Astrocyte (in vitro differentiated cells and primary cell): ENCODE results near the gene NABP2. TPM values are rescaled to one million over a fixed set of nuclear protein-coding genes. Genes with fewer than 3 reads are reported as not detected.

Experiments used
- DNase-seq: peaks from one replicate; pipeline ENCODE4 v3.0.0-alpha.2; 2010; ENCODE audit warnings: low read depth
- FAIRE-seq: peaks from 2 replicates; lab custom pipeline; 2011; peaks lifted over from hg19 to GRCh38; lab: Jason Lieb, UNC
- H2AFZ ChIP-seq: 2 replicates; pipeline ENCODE4 v1.6.0; 2012; ENCODE audit warnings: low read depth, low read length, inconsistent platforms
- H3K27ac ChIP-seq: 2 replicates; pipeline ENCODE4 v1.5.1; 2011; ENCODE audit warnings: low read depth, low read length, inconsistent platforms
- H3K27me3 ChIP-seq: 2 replicates; pipeline ENCODE4 v1.6.0; 2011; ENCODE audit warnings: low read length, inconsistent platforms; ENCODE audit not compliant: insufficient read depth
- H3K36me3 ChIP-seq: 2 replicates; pipeline ENCODE4 v1.5.1; 2011; ENCODE audit warnings: low read length, inconsistent platforms; ENCODE audit not compliant: insufficient read depth
- H3K4me1 ChIP-seq: 2 replicates; pipeline ENCODE4 v1.5.1; 2011; ENCODE audit warnings: low read length, inconsistent platforms; ENCODE audit not compliant: insufficient read depth
- H3K4me2 ChIP-seq: 2 replicates; pipeline ENCODE4 v1.6.0; 2012; ENCODE audit warnings: low read length, inconsistent platforms
- H3K4me3 ChIP-seq: 2 replicates; pipeline ENCODE4 v1.5.1; 2011; ENCODE audit warnings: low read depth, mild to moderate bottlenecking, low read length, inconsistent platforms; ENCODE audit not compliant: insufficient read depth
- H3K79me2 ChIP-seq: 2 replicates; pipeline ENCODE4 v1.6.0; 2012; ENCODE audit warnings: mild to moderate bottlenecking, low read length, inconsistent platforms; ENCODE audit not compliant: insufficient read depth
- H3K9ac ChIP-seq: 2 replicates; pipeline ENCODE4 v1.6.0; 2012; ENCODE audit warnings: mild to moderate bottlenecking, low read length, inconsistent platforms
- H3K9me3 ChIP-seq: 2 replicates; pipeline ENCODE4 v1.5.1; 2012; ENCODE audit warnings: low read depth, mild to moderate bottlenecking, low read length, inconsistent platforms; ENCODE audit not compliant: insufficient read depth
- H4K20me1 ChIP-seq: 2 replicates; pipeline ENCODE4 v1.6.0; 2012; ENCODE audit warnings: low read length, inconsistent platforms; ENCODE audit not compliant: insufficient read depth
- H3K27ac Mint-ChIP-seq: one replicate; pipeline ENCODE4 v1.8.0; 2021; ENCODE audit warnings: mild to moderate bottlenecking, mixed read lengths; ENCODE audit not compliant: unreplicated experiment
- H3K27me3 Mint-ChIP-seq: one replicate; pipeline ENCODE4 v1.8.0; 2021; ENCODE audit warnings: low read depth, mixed read lengths; ENCODE audit not compliant: unreplicated experiment
- H3K36me3 Mint-ChIP-seq: one replicate; pipeline ENCODE4 v1.8.0; 2021; ENCODE audit warnings: low read depth, mixed read lengths; ENCODE audit not compliant: unreplicated experiment
- H3K4me1 Mint-ChIP-seq: one replicate; pipeline ENCODE4 v1.8.0; 2021; ENCODE audit warnings: low read depth, mixed read lengths; ENCODE audit not compliant: unreplicated experiment
- H3K4me3 Mint-ChIP-seq: one replicate; pipeline ENCODE4 v1.8.0; 2021; ENCODE audit warnings: mild to moderate bottlenecking, moderate library complexity, mixed read lengths; ENCODE audit not compliant: unreplicated experiment
- H3K9me3 Mint-ChIP-seq: one replicate; pipeline ENCODE4 v1.8.0; 2021; ENCODE audit warnings: mild to moderate bottlenecking, mixed read lengths; ENCODE audit not compliant: unreplicated experiment
- CTCF ChIP-seq: IDR thresholded peaks from 2 replicates; pipeline ENCODE4 v1.5.1; 2011; ENCODE audit warnings: low read depth, mild to moderate bottlenecking, inconsistent platforms, low read length, moderate library complexity; ENCODE audit not compliant: insufficient read depth
- EZH2 ChIP-seq: IDR thresholded peaks from 2 replicates; pipeline ENCODE4 v1.6.1; 2012; ENCODE audit warnings: mild to moderate bottlenecking, low read length, inconsistent platforms; ENCODE audit not compliant: insufficient read depth
- total RNA-seq: library from RNA; stranded (reverse); gene quantifications from 2 replicates; pipeline ENCODE4 v1.2.1, GENCODE V29; 2021

Gene NABP2
- total RNA-seq, 1 donor from 2014 or later, result 29.1 TPM

- TF ChIP-seq CTCF (peak; percentile 47), EZH2 (no peak)
- no peaks in the 10 kb centered on the region for H3K27me3 ChIP-seq
- peak; percentile 61 for DNase-seq
- Mint-ChIP-seq H3K4me1 (peaks cover 6% of the 10 kb centered on the region), H3K27me3 (no peaks in the 10 kb centered on the region), H3K9me3 (no peaks in the 10 kb centered on the region), H3K36me3 (peaks cover 3% of the 10 kb centered on the region), H3K4me3 (peak within 1 kb of the TSS; percentile 96), H3K27ac (peak within 1 kb of the TSS; percentile 93)
- H3K4me3 ChIP-seq, result peak within 1 kb of the TSS; percentile 99
- peak within 1 kb of the TSS; percentile 100 for H2AFZ ChIP-seq
- peaks cover 14% of the 10 kb centered on the region for H3K36me3 ChIP-seq
- peaks cover 23% of the 10 kb centered on the region for H4K20me1 ChIP-seq
- H3K27ac ChIP-seq, result peak within 1 kb of the TSS; percentile 66
- FAIRE-seq, result no peak
- H3K9ac ChIP-seq, result peak within 1 kb of the TSS; percentile 92
- peaks cover 13% of the 10 kb centered on the region for H3K4me1 ChIP-seq
- no peaks in the 10 kb centered on the region for H3K9me3 ChIP-seq
- H3K79me2 ChIP-seq, result peaks cover 30% of the 10 kb centered on the region
- H3K4me2 ChIP-seq, result peak within 1 kb of the TSS; percentile 100
Observed at GRCh38 chr12:56189099-56189917, 34.8 kb upstream of the NABP2 start, which contains the start of gene SMARCC2. Gene SMARCC2, minus strand, starts transcription at chr12:56189483. Its CDS starts 22 bp downstream, at chr12:56189461.

GRCh38 chr12:56189918-56190694, 34.0 kb upstream of the NABP2 start:
- peaks cover 3% of the 10 kb centered on the region for H3K36me3 Mint-ChIP-seq
- Histone ChIP-seq H2AFZ (peak overlapping the region; percentile 100), H3K4me2 (peak overlapping the region; percentile 100), H3K27ac (peak overlapping the region; percentile 66), H3K9ac (peak overlapping the region; percentile 92), H3K4me1 (peaks cover 13% of the 10 kb centered on the region), H3K36me3 (peaks cover 9% of the 10 kb centered on the region), H3K4me3 (peak overlapping the region; percentile 99), H3K9me3 (no peaks in the 10 kb centered on the region), H3K79me2 (peaks cover 30% of the 10 kb centered on the region), H4K20me1 (peaks cover 23% of the 10 kb centered on the region), H3K27me3 (no peaks in the 10 kb centered on the region)
- FAIRE-seq, result no peak
- no peak for TF ChIP-seq EZH2
- H3K27me3 Mint-ChIP-seq, result no peaks in the 10 kb centered on the region
- H3K4me1 Mint-ChIP-seq, result peaks cover 6% of the 10 kb centered on the region
- DNase-seq, result peak; percentile 57
- peak overlapping the region; percentile 93 for H3K27ac Mint-ChIP-seq
- H3K4me3 Mint-ChIP-seq, result peak overlapping the region; percentile 96
- no peaks in the 10 kb centered on the region for H3K9me3 Mint-ChIP-seq

GRCh38 chr12:56190695-56191155, 33.4 kb upstream of the NABP2 start:
- H3K4me3 ChIP-seq, result no peak overlapping the region
- H3K4me2 ChIP-seq, result peak overlapping the region; percentile 100
- H2AFZ ChIP-seq, result no peak overlapping the region

More at GRCh38 chr12:56190695-56191155, 33.4 kb upstream of the NABP2 start:
- DNase-seq (no peak), FAIRE-seq (no peak)
- Histone ChIP-seq H3K27me3 (no peaks in the 10 kb centered on the region), H3K79me2 (peaks cover 29% of the 10 kb centered on the region), H3K27ac (no peak overlapping the region), H3K4me1 (peaks cover 13% of the 10 kb centered on the region), H3K9me3 (no peaks in the 10 kb centered on the region), H3K36me3 (peaks cover 8% of the 10 kb centered on the region), H4K20me1 (peaks cover 23% of the 10 kb centered on the region), H3K9ac (no peak overlapping the region)
- Mint-ChIP-seq H3K27ac (peak overlapping the region; percentile 93), H3K4me3 (peak overlapping the region; percentile 96), H3K36me3 (peaks cover 2% of the 10 kb centered on the region), H3K4me1 (peaks cover 6% of the 10 kb centered on the region), H3K27me3 (no peaks in the 10 kb centered on the region), H3K9me3 (no peaks in the 10 kb centered on the region)
- no peak for TF ChIP-seq EZH2
- no peak for TF ChIP-seq CTCF
